Stimulated activated CD4-positive, alpha-beta T cell treated with anti-CD3 and anti-CD28 coated beads, Interleukin-4, amount 100 ng/mL, for 24 hours (primary cell): ENCODE data around the gene CLK3.
"Not testable (repeated sequence)": the region's sequence is repeated elsewhere in the genome, so short reads cannot be mapped to it uniquely, and the experiment has no call there.

ENCODE experiments used
- DNase-seq: peaks from one replicate; pipeline ENCODE4 v3.0.0-alpha.2; 2020

The CLK3 gene

GRCh38 chr15:74615508-74616365, at the start of gene CLK3:
CLK3 (plus strand) TSS chr15:74615836; CDS start chr15:74619197, 3,361 bp downstream.
- peak; percentile 95 for DNase-seq

GRCh38 chr15:74568594-74568993, 47.0 kb upstream of the CLK3 start:
- DNase-seq, result no peak

GRCh38 chr15:74569731-74570070, 45.9 kb upstream of the CLK3 start:
- no peak for DNase-seq

GRCh38 chr15:74571191-74571590, 44.4 kb upstream of the CLK3 start:
- DNase-seq, result no peak

GRCh38 chr15:74573987-74574386, 41.6 kb upstream of the CLK3 start:
- DNase-seq, result no peak

GRCh38 chr15:74578496-74578994, 37.1 kb upstream of the CLK3 start:
- DNase-seq, result no peak

- no peak for DNase-seq
Observed at GRCh38 chr15:74579001-74579400, 36.6 kb upstream of the CLK3 start.

- DNase-seq, result no peak
Observed at GRCh38 chr15:74580538-74581350, 34.9 kb upstream of the CLK3 start.

- no peak for DNase-seq
Observed at GRCh38 chr15:74584204-74584603, 31.4 kb upstream of the CLK3 start.

GRCh38 chr15:74584779-74585178, 30.9 kb upstream of the CLK3 start:
- no peak for DNase-seq

- no peak for DNase-seq
Observed at GRCh38 chr15:74585191-74585590, 30.4 kb upstream of the CLK3 start.

- no peak for DNase-seq
Observed at GRCh38 chr15:74585857-74586256, 29.8 kb upstream of the CLK3 start.

GRCh38 chr15:74589826-74590225, 25.8 kb upstream of the CLK3 start:
- DNase-seq, result no peak

GRCh38 chr15:74592222-74592621, 23.4 kb upstream of the CLK3 start:
- no peak for DNase-seq

- DNase-seq, result no peak
Observed at GRCh38 chr15:74593122-74593521, 22.5 kb upstream of the CLK3 start.

GRCh38 chr15:74594455-74594854, 21.2 kb upstream of the CLK3 start:
- no peak for DNase-seq

GRCh38 chr15:74595271-74595670, 20.4 kb upstream of the CLK3 start:
- no peak for DNase-seq

GRCh38 chr15:74596736-74597135, 18.9 kb upstream of the CLK3 start:
- not testable (repeated sequence) for DNase-seq

GRCh38 chr15:74597146-74597705, 18.4 kb upstream of the CLK3 start:
- not testable (repeated sequence) for DNase-seq

- DNase-seq, result peak; percentile 89
Observed at GRCh38 chr15:74598126-74598842, 17.4 kb upstream of the CLK3 start.

GRCh38 chr15:74599156-74599555, 16.5 kb upstream of the CLK3 start:
- DNase-seq, result no peak

GRCh38 chr15:74603026-74603788, 12.4 kb upstream of the CLK3 start:
- no peak for DNase-seq
